HCT116 (cell line): ENCODE measurements around the gene DAP. TPM values are rescaled to one million over a fixed set of nuclear protein-coding genes. Genes with fewer than 3 reads are reported as not detected.

ENCODE experiments used
- ATAC-seq: fragments of 200-7000 bp; cut with Tn5 transposase; 2 replicates; pipeline ENCODE4 v1.9.1; 2020; ENCODE audit warnings: mild to moderate bottlenecking, moderate library complexity
- BruUV-seq: library from RNA; stranded (reverse); fragments of 400-500 nt; replicated peaks from 2 replicates; lab custom pipeline; 2021; lab: Mats Ljungman, UMichigan
- CTCF ChIA-PET: fragments of 300-600 bp; sonication (Branson Sonifier 250); formaldehyde crosslinking; loops from one replicate; lab custom pipeline; 2021; ENCODE audit warnings: antibody characterized with exemption; lab: Charles Lee
- POLR2A ChIA-PET: fragments of 300-600, 350-600 bp; sonication (Branson Sonifier 250); formaldehyde crosslinking; loops from one replicate; lab custom pipeline; 2021; ENCODE audit warnings: antibody characterized with exemption; lab: Charles Lee
- RAD21 ChIA-PET, 2 experiments: fragments of 300-600 bp; sonication (Branson Sonifier 250); formaldehyde crosslinking; loops; one replicate each; lab custom pipeline; 2023; ENCODE audit warnings: low total read pairs in 2 of 2; ENCODE audit not compliant: uncharacterized antibody in 2 of 2, unreplicated experiment in 2 of 2, low non-redundant PET in 1 of 2; lab: Charles Lee
- DNase-seq: peaks from one replicate; pipeline ENCODE4 v3.0.0-alpha.2; 2010; ENCODE audit warnings: low read depth, low spot score
- H2AFZ ChIP-seq: fragments of 200-600 bp; shearing (Covaris generic), sonication (generic); 2 replicates; pipeline ENCODE4 v1.6.1; 2017; ENCODE audit warnings: low read depth, mixed run types, mixed read lengths, antibody characterized with exemption, low read length; ENCODE audit not compliant: poor library complexity, severe bottlenecking
- H3K27ac ChIP-seq: 2 replicates; pipeline ENCODE4 v1.5.1; 2012; ENCODE audit warnings: low read depth, low read length
- H3K27me3 ChIP-seq: fragments of 200-600 bp; sonication (generic); 2 replicates; pipeline ENCODE4 v1.6.1; 2016; ENCODE audit warnings: mixed run types, low read length, mixed read lengths; ENCODE audit not compliant: insufficient read depth
- H3K36me3 ChIP-seq, 2 experiments: fragments of 200-500 bp in 1 of 2; fragments of 200-600 bp in 1 of 2; sonication (Bioruptor generic) in 1 of 2; sonication (generic) in 1 of 2; 2 replicates each; pipeline versions ENCODE4 v1.5.1 to v1.6.1; 2014 to 2016; ENCODE audit warnings: low read length in 2 of 2, inconsistent platforms in 1 of 2, mixed read lengths in 1 of 2, mixed run types in 1 of 2; ENCODE audit not compliant: insufficient read depth in 2 of 2, control insufficient read depth in 1 of 2
- H3K4me1 ChIP-seq, 2 experiments: fragments of 200-600 bp in 1 of 2; sonication (generic) in 1 of 2; 2 replicates each; pipeline versions ENCODE4 v1.5.1 to v1.6.1; 2012 to 2017; ENCODE audit warnings: low read length in 2 of 2, inconsistent platforms in 1 of 2, mild to moderate bottlenecking in 1 of 2, mixed read lengths in 1 of 2, mixed run types in 1 of 2, moderate library complexity in 1 of 2; ENCODE audit not compliant: insufficient read depth in 2 of 2, control insufficient read depth in 1 of 2
- H3K4me2 ChIP-seq: fragments of 200-600 bp; sonication (generic); 2 replicates; pipeline ENCODE4 v1.6.1; 2017; ENCODE audit warnings: mixed run types, low read length, mixed read lengths
- H3K4me3 ChIP-seq, 2 experiments: fragments of 200-600 bp in 1 of 2; sonication (generic) in 1 of 2; replicated peaks in 1 of 2; 2 replicates each; pipeline ENCODE4 v1.5.1; 2011 to 2016; ENCODE audit warnings: low read length in 2 of 2, control low read depth in 1 of 2, low read depth in 1 of 2, mild to moderate bottlenecking in 1 of 2, mixed read lengths in 1 of 2, mixed run types in 1 of 2
- H3K79me2 ChIP-seq: fragments of 200-600 bp; sonication (generic); 2 replicates; pipeline ENCODE4 v1.6.1; 2017; ENCODE audit warnings: mild to moderate bottlenecking, mixed run types, low read length, moderate library complexity, mixed read lengths; ENCODE audit not compliant: insufficient read depth
- H3K9ac ChIP-seq: fragments of 200-600 bp; sonication (generic); 2 replicates; pipeline ENCODE4 v1.6.1; 2016; ENCODE audit warnings: low read length, mixed read lengths
- H3K9me2 ChIP-seq: fragments of 200-600 bp; sonication (generic), shearing (Covaris generic); 2 replicates; pipeline ENCODE4 v1.6.1; 2017; ENCODE audit warnings: mixed run types, mild to moderate bottlenecking, moderate library complexity; ENCODE audit not compliant: insufficient read depth
- H3K9me3 ChIP-seq, 2 experiments: fragments of 200-500 bp in 1 of 2; fragments of 200-600 bp in 1 of 2; sonication (Bioruptor generic) in 1 of 2; sonication (generic) in 1 of 2; 2 replicates each; pipeline ENCODE4 v1.6.1; 2014 to 2017; ENCODE audit warnings: low read length in 2 of 2, mixed read lengths in 2 of 2, inconsistent platforms in 1 of 2, low read depth in 1 of 2, mild to moderate bottlenecking in 1 of 2, mixed run types in 1 of 2, moderate library complexity in 1 of 2; ENCODE audit not compliant: control insufficient read depth in 1 of 2, insufficient read depth in 1 of 2
- H4K20me1 ChIP-seq: fragments of 200-600 bp; sonication (generic), shearing (Covaris generic); 2 replicates; pipeline ENCODE4 v1.6.1; 2017; ENCODE audit warnings: mixed run types, mild to moderate bottlenecking, moderate library complexity; ENCODE audit not compliant: insufficient read depth
- ATF3 ChIP-seq: IDR thresholded peaks from 2 replicates; pipeline ENCODE4 v1.6.1; 2012
- EGR1 ChIP-seq: IDR thresholded peaks from 2 replicates; pipeline ENCODE4 v1.6.1; 2012; ENCODE audit warnings: low read depth
- ELF1 ChIP-seq: IDR thresholded peaks from 2 replicates; pipeline ENCODE4 v1.6.1; 2012; ENCODE audit warnings: low read depth, borderline replicate concordance
- EZH2 ChIP-seq: fragments of 200-600 bp; sonication (generic); IDR thresholded peaks from 2 replicates; pipeline ENCODE4 v1.6.1; 2017; ENCODE audit warnings: antibody characterized with exemption, mixed run types
- JUND ChIP-seq: IDR thresholded peaks from 2 replicates; pipeline ENCODE4 v1.6.1; 2012
- POLR2A ChIP-seq: IDR thresholded peaks from 2 replicates; pipeline ENCODE4 v1.7.0; 2011; ENCODE audit warnings: borderline replicate concordance; ENCODE audit not compliant: insufficient read depth, insufficient read length; ENCODE audit errors: extremely low read depth
- YY1 ChIP-seq: IDR thresholded peaks from 2 replicates; pipeline ENCODE4 v1.6.1; 2011; ENCODE audit warnings: low read length, low read depth, moderate library complexity, mild to moderate bottlenecking; ENCODE audit not compliant: insufficient replicate concordance; ENCODE audit errors: extremely low read depth
- ZFX ChIP-seq: fragments of 450-650 bp; IDR thresholded peaks from 2 replicates; pipeline ENCODE4 v1.6.1; 2017
- ZNF274 ChIP-seq: fragments of 200-500 bp; sonication (Bioruptor generic); IDR thresholded peaks from 2 replicates; pipeline ENCODE4 v1.6.1; 2014; ENCODE audit warnings: mild to moderate bottlenecking, low read depth, low read length, inconsistent platforms
- intact Hi-C: fragments of 100-400 bp; cut with micrococcal nuclease; formaldehyde crosslinking; loops from 2 replicates; pipeline ENCODE4 v1.10.0; 2022
- total RNA-seq: library from RNA; stranded (reverse); gene quantifications from one replicate; pipeline ENCODE4 v1.2.1, GENCODE V29; 2021; ENCODE audit not compliant: unreplicated experiment
- TF ChIP-seq, protein P1 (sequence below): IDR thresholded peaks from 2 replicates; pipeline ENCODE4 v1.6.1; 2011; ENCODE audit warnings: mild to moderate bottlenecking, low read length, moderate library complexity; ENCODE audit not compliant: insufficient replicate concordance; ENCODE audit errors: extremely low read depth
- TF ChIP-seq, protein P2 (sequence below): IDR thresholded peaks from 2 replicates; pipeline ENCODE4 v1.6.1; 2012; ENCODE audit warnings: low read depth

Gene DAP
- total RNA-seq, 1 experiment from 2014 or later = 59.1 TPM

DNA sequence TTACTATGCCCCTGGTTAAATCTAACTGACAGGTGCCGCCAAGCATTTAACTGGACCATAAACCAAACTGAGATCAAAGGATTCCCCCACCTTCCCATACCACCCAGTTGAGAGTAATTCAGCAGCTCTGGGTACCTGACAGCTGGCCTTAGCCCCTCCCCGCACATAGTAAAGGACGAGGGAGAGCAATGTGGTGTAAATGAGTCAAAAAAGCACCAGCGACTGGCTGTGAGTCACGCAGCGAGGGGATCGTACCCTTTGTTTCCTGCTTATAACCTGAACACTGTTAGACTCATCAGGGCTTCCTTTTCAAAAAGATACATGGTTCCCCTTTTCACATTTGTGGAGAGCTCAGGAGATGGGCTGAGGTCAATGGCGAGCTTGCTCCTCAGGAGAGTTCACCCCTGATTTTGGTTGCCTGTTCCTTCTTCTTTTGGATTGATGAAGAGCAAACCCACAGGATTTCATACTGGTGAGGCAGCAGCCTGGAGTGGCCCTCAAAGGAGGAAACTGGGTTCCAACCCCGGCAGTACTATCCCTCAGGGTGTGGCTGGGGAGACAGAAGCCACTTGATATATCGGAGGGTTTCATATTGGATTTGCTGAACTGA is 125.7 kb downstream of the DAP start:
- DNase-seq (peak; percentile 10), ATAC-seq (peak; percentile 47; the same call in 1 of the 2 replicates)
- H3K36me3 ChIP-seq = peaks cover 0 to 6% of the 10 kb centered on the region in 2 experiments; a peak in 1 of 4 replicates
- H4K20me1 ChIP-seq = no peaks in the 10 kb centered on the region
- ChIA-PET RAD21 (no interaction called here), POLR2A (no interaction called here), CTCF (no interaction called here)
- H3K4me2 ChIP-seq = peak overlapping the region; percentile 57
- intact Hi-C loops = no loop called here
- H3K4me1 ChIP-seq = peaks cover 9 to 55% of the 10 kb centered on the region in 2 experiments
- peak overlapping the region; percentile 4; the same call in 1 of the 2 replicates for H3K9ac ChIP-seq
- no peaks in the 10 kb centered on the region; a peak in 1 of 4 replicates for H3K9me3 ChIP-seq
- no TSS peak for BruUV-seq
- no peaks in the 10 kb centered on the region for H3K9me2 ChIP-seq
- H3K79me2 ChIP-seq = peaks cover 48% of the 10 kb centered on the region; the same call in 1 of the 2 replicates
- TF ChIP-seq, protein P1, sequence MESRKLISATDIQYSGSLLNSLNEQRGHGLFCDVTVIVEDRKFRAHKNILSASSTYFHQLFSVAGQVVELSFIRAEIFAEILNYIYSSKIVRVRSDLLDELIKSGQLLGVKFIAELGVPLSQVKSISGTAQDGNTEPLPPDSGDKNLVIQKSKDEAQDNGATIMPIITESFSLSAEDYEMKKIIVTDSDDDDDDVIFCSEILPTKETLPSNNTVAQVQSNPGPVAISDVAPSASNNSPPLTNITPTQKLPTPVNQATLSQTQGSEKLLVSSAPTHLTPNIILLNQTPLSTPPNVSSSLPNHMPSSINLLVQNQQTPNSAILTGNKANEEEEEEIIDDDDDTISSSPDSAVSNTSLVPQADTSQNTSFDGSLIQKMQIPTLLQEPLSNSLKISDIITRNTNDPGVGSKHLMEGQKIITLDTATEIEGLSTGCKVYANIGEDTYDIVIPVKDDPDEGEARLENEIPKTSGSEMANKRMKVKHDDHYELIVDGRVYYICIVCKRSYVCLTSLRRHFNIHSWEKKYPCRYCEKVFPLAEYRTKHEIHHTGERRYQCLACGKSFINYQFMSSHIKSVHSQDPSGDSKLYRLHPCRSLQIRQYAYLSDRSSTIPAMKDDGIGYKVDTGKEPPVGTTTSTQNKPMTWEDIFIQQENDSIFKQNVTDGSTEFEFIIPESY = no peak
- TF ChIP-seq ATF3 (no peak), EZH2 (no peak), ZNF274 (no peak), JUND (no peak), ELF1 (no peak), POLR2A (no peak), EGR1 (no peak), ZFX (no peak), YY1 (no peak)
- TF ChIP-seq, protein P2, sequence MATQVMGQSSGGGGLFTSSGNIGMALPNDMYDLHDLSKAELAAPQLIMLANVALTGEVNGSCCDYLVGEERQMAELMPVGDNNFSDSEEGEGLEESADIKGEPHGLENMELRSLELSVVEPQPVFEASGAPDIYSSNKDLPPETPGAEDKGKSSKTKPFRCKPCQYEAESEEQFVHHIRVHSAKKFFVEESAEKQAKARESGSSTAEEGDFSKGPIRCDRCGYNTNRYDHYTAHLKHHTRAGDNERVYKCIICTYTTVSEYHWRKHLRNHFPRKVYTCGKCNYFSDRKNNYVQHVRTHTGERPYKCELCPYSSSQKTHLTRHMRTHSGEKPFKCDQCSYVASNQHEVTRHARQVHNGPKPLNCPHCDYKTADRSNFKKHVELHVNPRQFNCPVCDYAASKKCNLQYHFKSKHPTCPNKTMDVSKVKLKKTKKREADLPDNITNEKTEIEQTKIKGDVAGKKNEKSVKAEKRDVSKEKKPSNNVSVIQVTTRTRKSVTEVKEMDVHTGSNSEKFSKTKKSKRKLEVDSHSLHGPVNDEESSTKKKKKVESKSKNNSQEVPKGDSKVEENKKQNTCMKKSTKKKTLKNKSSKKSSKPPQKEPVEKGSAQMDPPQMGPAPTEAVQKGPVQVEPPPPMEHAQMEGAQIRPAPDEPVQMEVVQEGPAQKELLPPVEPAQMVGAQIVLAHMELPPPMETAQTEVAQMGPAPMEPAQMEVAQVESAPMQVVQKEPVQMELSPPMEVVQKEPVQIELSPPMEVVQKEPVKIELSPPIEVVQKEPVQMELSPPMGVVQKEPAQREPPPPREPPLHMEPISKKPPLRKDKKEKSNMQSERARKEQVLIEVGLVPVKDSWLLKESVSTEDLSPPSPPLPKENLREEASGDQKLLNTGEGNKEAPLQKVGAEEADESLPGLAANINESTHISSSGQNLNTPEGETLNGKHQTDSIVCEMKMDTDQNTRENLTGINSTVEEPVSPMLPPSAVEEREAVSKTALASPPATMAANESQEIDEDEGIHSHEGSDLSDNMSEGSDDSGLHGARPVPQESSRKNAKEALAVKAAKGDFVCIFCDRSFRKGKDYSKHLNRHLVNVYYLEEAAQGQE = no peak
- no peaks in the 10 kb centered on the region for H3K27me3 ChIP-seq
- H3K4me3 ChIP-seq = 0 out of 4 replicates have a peak overlapping the region, but pooled peaks of 1 of the 2 experiments have one; percentile 10
- H3K27ac ChIP-seq = no peak overlapping the region
- H2AFZ ChIP-seq = no peak overlapping the region
